Breast epithelium (tissue), 4 donors: ENCODE measurements around the gene TIAM2. TPM values are rescaled to one million over a fixed set of nuclear protein-coding genes. Genes with fewer than 3 reads are reported as not detected.

Source experiments
- DNase-seq, 2 donors: peaks; one replicate each; pipeline ENCODE4 v3.0.0-alpha.2; 2019; ENCODE audit warnings: low spot score in 2 of 2
- H3K27ac ChIP-seq, 2 donors: fragments of 200-600 bp; sonication (generic) in 1 of 2; one replicate each; pipeline ENCODE4 v1.5.1; 2016 to 2019; ENCODE audit warnings: mild to moderate bottlenecking in 1 of 2
- H3K27me3 ChIP-seq, 2 donors: fragments of 200-600 bp; sonication (generic) in 1 of 2; one replicate each; pipeline versions ENCODE4 v1.5.1 to v1.6.0; 2017 to 2019; ENCODE audit warnings: control low read depth in 1 of 2, mild to moderate bottlenecking in 1 of 2
- H3K36me3 ChIP-seq: fragments of 200-600 bp; one replicate; pipeline ENCODE4 v1.5.1; 2019
- H3K4me1 ChIP-seq, 2 donors: fragments of 200-600 bp; sonication (generic); one replicate each; pipeline ENCODE4 v1.5.1; 2016 to 2019; ENCODE audit warnings: control low read depth in 1 of 2
- H3K4me3 ChIP-seq, 3 donors: fragments of 200-600 bp; sonication (generic); 1 replicate in 2 of 3; 2 replicates in 1 of 3; pipeline ENCODE4 v1.5.1; 2016 to 2019; ENCODE audit warnings: mild to moderate bottlenecking in 3 of 3, moderate library complexity in 2 of 3
- H3K9me3 ChIP-seq, 2 donors: fragments of 200-600 bp; sonication (generic) in 1 of 2; one replicate each; pipeline ENCODE4 v1.5.1; 2016 to 2019; ENCODE audit warnings: control low read depth in 1 of 2
- CTCF ChIP-seq, 3 donors: fragments of 450-650 bp; IDR thresholded peaks; one replicate each; pipeline ENCODE4 v1.5.1; 2016 to 2017; ENCODE audit warnings: antibody characterized with exemption in 3 of 3, mild to moderate bottlenecking in 3 of 3, moderate library complexity in 3 of 3
- POLR2A ChIP-seq: fragments of 450-650 bp; IDR thresholded peaks from one replicate; pipeline ENCODE4 v1.6.1; 2016; ENCODE audit warnings: antibody characterized with exemption, mild to moderate bottlenecking, moderate library complexity
- POLR2AphosphoS5 ChIP-seq, 3 donors: sonication (generic); formaldehyde crosslinking; IDR thresholded peaks; one replicate each; pipeline ENCODE4 v1.6.1; 2017; ENCODE audit warnings: antibody characterized with exemption in 3 of 3
- intact Hi-C: fragments of 100-400 bp; cut with DNase I; formaldehyde crosslinking; loops from one replicate; pipeline ENCODE4 v1.15.1; 2023; ENCODE audit warnings: low total_unique reads
- total RNA-seq, 3 donors: library from RNA; depleted of rRNA; stranded (reverse); fragments of >200 nt; gene quantifications; one replicate each; pipeline ENCODE4 v1.1.0, GENCODE V29; 2016

The TIAM2 gene
- total RNA-seq: 10 to 100 TPM in 2 of 3 donors, 1 to 10 TPM in 1; 5.8 to 32.3 (median 12.8) TPM

DNA sequence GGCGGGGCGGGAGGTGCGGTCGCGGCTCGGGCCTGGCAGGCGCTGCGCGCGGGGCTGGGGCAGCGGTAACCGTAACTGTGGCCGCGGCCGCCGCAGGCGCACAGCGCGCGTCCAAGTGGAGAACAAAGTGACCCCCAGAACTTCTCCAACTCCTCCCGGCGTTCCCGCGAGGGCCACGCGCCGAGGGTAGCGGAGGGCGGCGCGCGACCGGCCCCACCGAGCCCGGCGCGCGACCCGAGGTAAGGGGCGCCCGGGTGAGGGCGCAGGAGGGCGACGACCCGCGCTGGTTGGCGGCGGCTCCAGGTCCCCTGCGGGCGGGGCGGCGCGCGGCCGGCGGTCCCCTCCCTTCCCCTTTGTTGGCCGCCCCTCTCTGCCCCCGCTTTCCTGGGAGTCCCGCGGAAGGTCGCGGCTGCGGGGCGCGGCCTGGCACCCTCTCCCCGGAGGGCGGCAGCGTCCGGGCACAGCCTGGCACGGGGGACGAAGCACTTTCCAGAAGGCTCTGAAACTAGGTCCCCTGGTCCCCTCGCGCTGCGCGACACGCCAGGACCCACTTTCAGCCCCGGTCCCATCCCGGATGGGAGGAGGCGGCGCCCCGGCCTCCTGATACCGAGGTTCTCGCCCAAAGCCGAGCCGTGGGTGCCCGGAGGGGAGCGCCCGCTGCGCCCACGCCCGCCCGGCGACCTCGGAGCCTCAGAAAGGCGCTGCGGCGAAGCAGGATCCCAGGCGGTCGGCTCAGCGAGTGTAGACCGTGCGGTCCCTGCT is at the start of gene TIAM2:
TIAM2 (plus strand) TSS at position 62 of the 762 bp plus-strand sequence. CDS start 133,909 bp downstream, outside the sequence.
- peaks cover 0 to 4% of the 10 kb centered on the region in 2 donors for H3K27me3 ChIP-seq
- peak within 1 kb of the TSS; percentile 69 to 71 for H3K27ac ChIP-seq
- no peaks in the 10 kb centered on the region for H3K4me1 ChIP-seq
- no peak for DNase-seq
- H3K9me3 ChIP-seq: no peaks in the 10 kb centered on the region
- peak within 1 kb of the TSS; percentile 51 to 79 (median 67) for H3K4me3 ChIP-seq
- no peaks in the 10 kb centered on the region for H3K36me3 ChIP-seq
- TF ChIP-seq POLR2A: no peak
- intact Hi-C loops: no loop called here

GRCh38 chr6:154950979-154951344 is 44.2 kb upstream of the TIAM2 start:
- DNase-seq: no peak
- Histone ChIP-seq H3K36me3 (no peaks in the 10 kb centered on the region), H3K9me3 (no peaks in the 10 kb centered on the region), H3K27me3 (no peaks in the 10 kb centered on the region), H3K4me3 (no peak overlapping the region), H3K4me1 (no peaks in the 10 kb centered on the region), H3K27ac (no peak overlapping the region)
- intact Hi-C loops: loop anchor here (10.0 kb wide), 1 partner anchor 204 kb away; no protein-coding TSS in a partner anchor
- TF ChIP-seq CTCF (IDR thresholded peaks at IDR 0.05): no peak
- TF ChIP-seq POLR2A: no peak
- no peak for TF ChIP-seq POLR2AphosphoS5 (IDR thresholded peaks at IDR 0.05)

DNA sequence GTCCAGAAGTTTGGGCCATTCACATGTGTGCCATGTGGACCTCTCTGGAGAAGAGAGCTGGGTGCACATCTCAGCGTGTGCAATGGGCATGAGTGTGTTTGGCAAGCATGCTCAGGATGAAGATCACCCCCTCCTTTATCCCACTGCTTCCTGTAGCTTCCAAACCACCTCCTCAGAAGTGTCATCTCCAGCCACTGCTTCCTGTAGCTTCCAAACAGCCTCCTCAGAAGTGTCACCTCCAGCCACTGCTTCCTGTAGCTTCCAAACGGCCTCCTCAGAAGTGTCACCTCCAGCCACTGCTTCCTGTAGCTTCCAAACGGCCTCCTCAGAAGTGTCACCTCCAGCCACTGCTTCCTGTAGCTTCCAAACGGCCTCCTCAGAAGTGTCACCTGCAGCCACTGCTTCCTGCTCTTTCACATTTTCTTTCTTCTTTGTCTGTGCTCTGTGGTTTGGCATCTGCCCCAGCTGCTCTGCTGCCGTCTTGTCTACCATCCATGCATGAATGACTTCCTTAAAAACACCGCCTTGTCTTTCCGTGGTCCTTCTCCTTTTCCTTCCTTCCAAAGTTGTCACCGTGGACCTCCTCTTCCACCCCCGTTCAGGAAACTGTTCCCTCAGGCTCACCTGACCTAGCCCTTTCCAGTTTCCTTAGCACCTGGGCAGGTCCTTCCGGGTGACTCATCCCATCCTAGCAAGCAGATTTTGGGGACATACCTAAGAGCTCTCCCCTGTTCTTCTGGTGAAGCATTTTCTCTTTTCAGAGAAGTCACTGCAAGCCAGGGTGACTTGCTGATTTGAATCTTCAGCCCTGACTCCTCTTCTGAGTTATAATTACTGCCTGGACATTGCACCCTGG is 43.5 kb upstream of the TIAM2 start:
- H3K27me3 ChIP-seq: no peaks in the 10 kb centered on the region
- intact Hi-C loops: loop anchor here (10.0 kb wide), 1 partner anchor 203 kb away; no protein-coding TSS in a partner anchor
- no peak for TF ChIP-seq POLR2A
- no peak for TF ChIP-seq CTCF (IDR thresholded peaks at IDR 0.05)
- no peak for TF ChIP-seq POLR2AphosphoS5 (IDR thresholded peaks at IDR 0.05)
- no peak for DNase-seq
- H3K27ac ChIP-seq: no peak overlapping the region
- H3K4me3 ChIP-seq: no peak overlapping the region
- H3K4me1 ChIP-seq: no peaks in the 10 kb centered on the region
- no peaks in the 10 kb centered on the region for H3K36me3 ChIP-seq
- H3K9me3 ChIP-seq: no peaks in the 10 kb centered on the region

DNA sequence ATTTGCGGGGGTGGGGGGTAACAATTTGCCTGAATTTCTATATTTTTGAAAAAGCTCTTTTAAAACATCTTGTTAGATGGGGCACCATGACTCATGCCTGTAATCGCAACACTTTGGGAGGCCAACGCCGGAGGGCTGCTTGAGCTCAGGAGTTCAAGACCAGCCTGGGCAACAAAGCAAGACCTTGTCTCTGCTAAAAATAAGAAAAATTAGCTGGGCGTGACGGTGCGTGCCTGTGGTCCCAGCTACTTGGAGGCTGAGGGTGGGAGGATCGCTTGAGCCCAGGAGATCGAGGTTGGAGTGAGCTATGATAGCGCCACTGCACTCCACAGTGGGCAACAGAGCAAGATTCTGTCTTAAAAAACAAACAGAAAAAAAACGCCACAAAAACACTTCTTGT is 41.5 kb upstream of the TIAM2 start:
- TF ChIP-seq CTCF (IDR thresholded peaks at IDR 0.05) (no peak), POLR2A (no peak), POLR2AphosphoS5 (IDR thresholded peaks at IDR 0.05) (no peak)
- intact Hi-C loops: loop anchor here (10.0 kb wide), 1 partner anchor 201 kb away; no protein-coding TSS in a partner anchor
- Histone ChIP-seq H3K4me3 (no peak overlapping the region), H3K9me3 (no peaks in the 10 kb centered on the region), H3K36me3 (no peaks in the 10 kb centered on the region), H3K27ac (no peak overlapping the region), H3K27me3 (no peaks in the 10 kb centered on the region), H3K4me1 (no peaks in the 10 kb centered on the region)
- DNase-seq: no peak

GRCh38 chr6:154954347-154954746 is 40.8 kb upstream of the TIAM2 start:
- H3K27ac ChIP-seq: no peak overlapping the region
- TF ChIP-seq CTCF (IDR thresholded peaks at IDR 0.05) (no peak), POLR2A (no peak), POLR2AphosphoS5 (IDR thresholded peaks at IDR 0.05) (no peak)
- no peaks in the 10 kb centered on the region for H3K36me3 ChIP-seq
- H3K9me3 ChIP-seq: no peaks in the 10 kb centered on the region
- H3K4me3 ChIP-seq: no peak overlapping the region
- H3K27me3 ChIP-seq: no peaks in the 10 kb centered on the region
- no peaks in the 10 kb centered on the region for H3K4me1 ChIP-seq
- intact Hi-C loops: loop anchor here (10.0 kb wide), 1 partner anchor 200 kb away; no protein-coding TSS in a partner anchor
- DNase-seq: no peak
